GM18867 (cell line): Measurements from ENCODE around the gene IGBP1.
"Not testable (repeated sequence)": the region's sequence is repeated elsewhere in the genome, so short reads cannot be mapped to it uniquely, and the experiment has no call there.

Experiments
- ATAC-seq: cut with Tn5 transposase; IDR thresholded peaks from one replicate; pipeline ENCODE4 v1.9.1; 2021; ENCODE audit warnings: mild to moderate bottlenecking, moderate library complexity; ENCODE audit not compliant: unreplicated experiment

IGBP1 gene

DNA sequence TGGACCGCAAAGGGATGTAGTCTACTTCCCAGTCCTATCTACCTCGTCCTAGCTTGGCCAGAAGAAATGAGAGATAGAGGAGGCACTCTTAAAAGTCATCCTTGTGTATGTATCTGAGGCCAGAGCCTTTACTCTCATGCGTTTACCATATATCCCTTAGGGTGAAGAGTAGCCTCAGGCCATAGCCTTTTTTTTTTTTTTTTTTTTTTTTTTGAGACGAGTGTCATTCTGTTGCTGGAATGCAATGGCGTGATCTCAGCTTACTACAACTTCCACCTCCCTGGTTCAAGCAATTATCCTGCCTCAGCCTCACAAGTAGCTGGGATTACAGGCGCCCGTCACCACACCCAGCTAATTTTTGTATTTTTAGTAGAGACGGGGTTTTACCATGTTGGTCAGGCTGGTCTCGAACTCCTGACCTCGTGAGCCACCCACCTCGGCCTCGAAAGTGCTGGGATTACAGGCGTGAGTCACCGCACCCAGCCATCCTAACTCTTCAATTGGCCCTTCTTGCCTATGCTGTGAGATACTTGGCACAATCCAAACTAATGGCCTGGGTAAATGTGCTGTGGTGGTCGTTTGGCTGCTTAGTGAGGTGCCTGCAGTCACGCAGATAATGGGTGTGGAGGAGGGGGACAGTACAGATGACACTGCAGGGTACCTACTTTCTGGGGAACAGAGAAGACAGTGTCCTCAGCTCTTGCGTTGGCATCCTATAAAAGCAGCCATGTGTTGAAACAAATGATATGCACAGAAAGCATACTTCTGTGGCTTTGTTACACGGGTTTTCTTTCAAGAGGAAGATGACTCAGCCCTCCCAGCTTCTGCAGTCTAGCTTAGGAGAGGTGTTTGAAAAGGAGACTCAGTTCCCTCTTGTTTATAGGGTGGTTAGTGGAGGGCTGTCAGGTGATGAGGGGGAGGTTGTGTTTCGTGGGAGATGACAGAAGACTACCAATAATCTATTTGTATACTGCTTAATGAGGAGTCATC, 33.6 kb downstream of the IGBP1 start:
- ATAC-seq = no peak

DNA sequence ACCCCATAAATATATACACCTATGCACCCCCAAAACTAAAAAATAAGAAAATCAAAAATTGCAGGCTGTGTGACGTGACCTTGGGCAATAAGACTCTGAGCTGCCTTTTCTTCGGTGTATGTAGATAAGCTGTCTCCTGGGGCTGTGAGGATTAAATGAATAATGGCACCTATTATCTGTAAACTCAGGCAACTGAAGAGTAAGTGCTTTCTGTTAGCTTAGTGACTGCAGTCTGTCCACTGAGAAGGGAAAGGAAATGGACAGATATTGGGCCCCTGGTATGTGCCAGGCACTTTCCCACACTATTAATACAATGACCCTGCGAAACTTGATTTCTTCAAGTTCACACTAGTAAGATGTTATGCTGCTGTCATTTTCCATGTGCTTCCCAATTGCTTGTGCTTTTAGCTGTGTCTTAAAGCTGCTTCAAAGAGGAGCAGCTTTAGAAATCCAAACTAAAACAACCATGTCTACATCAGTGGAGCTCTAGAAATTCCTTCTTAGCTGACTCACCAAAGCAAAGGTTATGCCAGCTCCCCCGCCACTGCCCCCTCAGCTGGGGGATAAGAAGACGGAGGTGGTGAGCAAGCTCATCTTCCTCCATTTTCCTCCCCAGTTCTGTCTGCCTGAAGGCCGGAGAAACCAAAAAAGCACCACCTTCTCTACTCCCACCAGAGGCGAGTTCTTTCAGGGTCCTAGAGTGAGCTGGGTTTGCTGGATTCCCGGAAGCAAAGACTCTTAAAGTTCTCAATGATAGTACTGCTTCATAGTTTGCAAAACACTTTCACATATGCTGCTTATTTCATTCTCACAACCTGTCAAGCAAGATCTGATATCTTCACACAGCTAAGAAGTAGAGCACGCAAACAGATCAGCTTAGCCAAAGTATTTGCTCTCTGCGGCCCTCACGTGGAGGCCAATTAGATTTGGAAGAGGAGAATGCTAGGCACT, 35.3 kb downstream of the IGBP1 start:
- ATAC-seq = no peak

DNA sequence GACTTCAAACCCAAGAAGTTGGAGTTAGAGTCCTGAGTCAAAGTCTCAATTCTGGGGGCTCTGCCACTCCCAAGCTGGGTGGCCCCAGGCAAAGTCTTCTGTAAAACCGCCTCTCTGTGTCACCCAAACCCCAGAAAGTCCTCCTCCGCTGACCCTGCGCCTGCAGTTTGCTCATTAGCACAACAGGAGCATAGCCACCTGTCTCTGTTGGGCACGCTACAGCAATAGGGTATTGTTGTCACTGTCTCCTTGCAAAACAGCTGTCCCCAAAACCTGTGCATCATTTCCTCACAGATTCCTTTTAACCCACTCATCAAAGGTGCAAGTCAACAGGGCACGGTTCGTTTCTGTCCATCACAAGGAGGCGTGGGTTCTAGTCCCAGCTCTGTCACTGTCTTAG, 36.0 kb downstream of the IGBP1 start:
- ATAC-seq = no peak

DNA sequence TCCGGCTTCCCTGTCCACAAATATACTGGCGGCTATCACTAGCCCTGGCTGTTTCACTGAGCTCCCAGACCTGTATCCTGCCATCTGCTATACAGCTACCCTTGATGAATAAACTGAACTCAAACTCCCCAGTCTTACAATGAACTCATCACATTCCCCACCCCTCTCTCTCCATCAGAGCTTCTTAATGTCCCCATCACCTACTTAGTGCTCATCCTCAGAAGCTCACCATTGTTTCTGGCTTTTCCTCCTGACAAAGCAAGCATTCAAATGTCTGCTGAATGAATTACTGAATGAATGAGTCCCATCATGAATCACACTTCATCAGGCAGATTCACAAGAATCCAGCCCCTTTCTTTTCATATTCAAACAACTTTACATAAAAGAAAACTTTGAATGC, 38.4 kb downstream of the IGBP1 start:
- ATAC-seq = no peak

DNA sequence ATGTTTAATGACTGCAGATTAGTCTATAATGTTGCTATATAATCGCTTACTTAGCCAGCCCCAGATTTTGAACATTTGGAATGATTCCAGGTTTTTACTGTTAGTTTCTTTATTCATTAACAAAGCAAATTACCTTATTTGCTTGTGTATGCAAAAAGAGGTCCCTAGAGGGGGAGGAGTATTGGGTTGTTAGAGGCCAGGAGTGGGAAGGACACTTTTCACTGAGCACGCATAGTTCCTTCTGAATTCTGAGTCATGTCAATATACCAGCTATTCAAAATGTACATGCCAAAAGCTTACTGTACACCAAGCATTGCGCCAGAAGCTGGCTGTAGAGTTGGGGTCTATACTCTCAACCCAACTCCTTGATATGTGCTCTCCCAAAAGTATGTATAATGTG, 39.0 kb downstream of the IGBP1 start:
- no peak for ATAC-seq

DNA sequence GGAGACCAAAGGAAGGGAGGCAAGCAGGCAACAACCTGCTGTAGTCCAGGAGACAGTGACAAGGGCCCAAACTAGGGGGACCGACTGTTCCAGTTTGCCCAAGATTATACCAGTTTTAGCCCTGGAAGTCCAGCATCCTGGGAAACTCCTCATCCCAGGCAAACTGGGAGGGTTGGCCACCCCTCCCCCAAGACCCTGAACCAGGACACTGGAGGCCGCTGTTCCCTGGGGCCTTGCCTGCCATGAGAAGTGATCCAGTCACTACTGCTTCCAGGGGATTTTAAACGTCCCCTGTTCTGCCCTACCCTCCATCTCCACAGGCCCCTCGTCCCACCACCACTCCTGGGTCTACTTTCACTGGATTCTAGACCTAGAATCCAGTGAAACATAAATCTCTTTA, 39.7 kb downstream of the IGBP1 start:
- no peak for ATAC-seq

DNA sequence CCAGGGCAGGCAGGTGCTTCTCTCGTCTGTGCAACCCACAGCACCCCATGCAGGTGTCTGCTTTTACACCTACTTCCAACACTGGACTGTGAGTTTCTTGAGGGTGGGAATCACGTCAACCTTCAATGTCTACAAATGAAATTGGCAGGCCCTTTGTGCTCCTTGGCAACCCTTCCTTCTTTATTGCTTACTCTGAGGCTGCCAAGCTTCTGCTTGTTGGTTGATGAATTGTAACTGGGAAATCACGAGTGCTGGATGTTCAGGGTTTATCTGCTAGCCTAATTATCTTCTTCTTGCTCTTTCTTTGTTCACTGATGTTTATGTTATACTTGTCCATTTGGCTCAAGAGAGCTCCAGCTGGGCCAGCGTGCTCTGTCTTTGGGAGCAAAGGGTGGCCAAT, 41.5 kb downstream of the IGBP1 start:
- ATAC-seq = no peak

DNA sequence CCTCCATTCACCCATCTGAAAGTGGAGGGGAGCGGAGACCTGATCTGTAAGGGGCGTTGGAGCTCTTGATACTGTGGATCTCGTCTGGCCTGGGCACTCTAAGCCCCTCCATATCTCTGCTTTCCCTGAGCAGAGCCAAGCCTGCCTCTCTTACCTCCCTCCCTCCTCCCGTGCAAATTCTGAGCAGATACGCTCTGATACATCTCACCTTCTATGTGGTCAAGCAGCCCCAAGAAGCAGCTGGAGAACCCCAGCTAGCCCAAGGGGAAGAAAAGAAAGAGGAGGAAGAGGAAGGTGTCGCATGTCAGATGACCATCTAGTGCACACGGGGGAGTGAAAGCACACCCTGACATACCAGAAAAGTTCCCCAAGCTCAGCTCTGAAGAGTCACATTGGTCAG, 42.1 kb downstream of the IGBP1 start:
- no peak for ATAC-seq

DNA sequence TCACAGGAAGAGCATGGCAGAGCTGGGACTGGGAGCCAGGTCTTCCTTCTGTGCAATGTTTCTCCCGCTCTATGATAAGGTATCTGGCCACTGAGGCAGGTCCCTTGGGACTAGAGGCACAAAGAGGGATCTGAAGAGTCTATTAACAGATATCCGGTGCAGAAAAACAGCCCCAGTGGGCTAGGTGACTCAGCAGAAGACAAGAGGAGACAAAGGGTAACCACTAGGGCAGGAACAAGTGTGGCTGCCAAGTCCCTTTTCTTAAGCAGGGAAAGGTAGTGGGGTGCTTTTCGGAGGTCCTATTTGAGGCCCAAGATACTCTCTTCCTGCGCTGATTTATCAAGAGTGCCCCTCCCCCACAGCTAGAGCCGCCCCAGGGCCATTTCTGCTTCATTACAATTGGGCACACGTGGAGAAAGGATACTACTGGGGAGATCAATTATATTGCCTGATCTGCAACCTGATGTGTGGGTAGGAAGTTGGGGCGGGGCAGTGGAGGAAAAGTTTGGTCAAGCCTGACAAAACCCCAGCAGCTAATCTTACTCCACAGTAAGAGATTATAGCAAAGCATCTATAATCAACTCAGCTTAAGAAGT, 43.8 kb downstream of the IGBP1 start, which contains the start of gene DGAT2L6:
TSS of gene DGAT2L6 (plus strand) at position 546 of the 596 bp plus-strand sequence. CDS start 100 bp downstream, outside the sequence.
- ATAC-seq = no peak

DNA sequence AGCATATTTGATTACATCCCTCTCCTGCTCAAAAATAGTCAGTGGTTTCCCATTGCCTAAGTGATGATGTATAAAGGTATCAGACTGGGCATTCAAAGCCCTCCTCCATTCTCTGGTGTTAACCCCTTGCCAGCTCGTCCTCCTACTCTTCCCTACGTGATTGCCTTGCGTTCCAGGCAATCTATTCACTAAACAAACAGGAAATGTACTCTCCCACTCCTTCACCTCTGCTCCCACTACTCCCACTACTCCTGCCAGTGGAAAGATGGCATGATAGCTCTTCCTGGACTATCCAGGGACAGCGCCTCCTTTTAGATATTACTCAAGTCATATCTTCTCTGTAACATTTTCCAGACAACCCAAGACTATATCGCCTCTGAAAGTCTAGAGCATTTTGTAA, 49.8 kb downstream of the IGBP1 start:
- no peak for ATAC-seq

DNA sequence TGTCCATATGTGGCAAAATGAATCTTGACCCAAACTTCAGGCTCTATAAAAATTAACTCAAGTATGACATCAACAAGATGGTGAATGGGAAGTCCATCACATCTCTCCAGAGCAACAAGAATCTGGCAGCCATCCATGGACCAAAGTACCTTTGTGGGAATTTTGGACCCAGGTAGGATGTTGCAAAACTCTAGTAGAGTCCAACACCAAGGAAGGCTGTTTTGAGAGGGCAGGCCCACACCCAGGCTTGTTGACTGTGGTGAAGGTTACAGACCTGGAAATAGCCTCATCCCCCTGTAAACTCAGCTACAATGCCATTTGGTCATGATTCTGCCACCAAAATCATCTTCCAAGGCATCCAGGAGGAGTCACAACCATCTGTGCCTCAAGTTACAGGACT, 57.0 kb downstream of the IGBP1 start:
- no peak for ATAC-seq

DNA sequence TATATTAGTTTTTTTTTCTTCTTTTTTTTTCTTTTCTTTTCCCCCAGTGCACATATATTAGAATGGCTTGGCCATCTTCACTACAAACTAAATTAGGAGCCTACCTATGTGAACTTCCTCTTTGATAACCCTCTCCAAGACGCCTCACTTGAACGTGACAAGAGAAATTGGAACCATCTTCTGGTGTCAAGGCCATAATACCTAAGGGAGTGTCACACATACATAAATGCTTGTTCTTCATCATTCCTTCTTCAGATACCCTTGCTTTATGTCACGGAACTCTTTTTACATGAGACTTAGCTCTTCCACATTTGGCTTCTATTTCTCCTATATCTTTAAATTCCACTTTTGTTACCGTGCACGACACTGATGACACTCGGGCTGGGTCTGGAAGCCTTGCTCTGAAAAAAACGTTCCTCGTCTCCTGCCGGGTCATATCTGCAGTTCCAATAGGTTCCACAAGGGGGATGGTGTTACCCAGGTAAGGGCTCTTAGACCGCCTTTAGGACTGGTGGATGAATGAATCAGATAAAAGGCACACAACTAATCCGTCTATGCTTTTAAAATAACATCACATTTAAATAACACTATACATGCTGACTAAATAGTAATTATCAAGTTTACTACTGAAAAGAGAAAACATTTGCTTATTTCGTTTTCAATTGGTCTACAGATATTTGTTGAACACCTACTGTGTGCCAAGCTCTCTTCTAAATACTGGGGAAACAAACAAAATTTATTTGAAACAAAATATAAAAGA, 63.9 kb downstream of the IGBP1 start:
- ATAC-seq = peak; percentile 97

DNA sequence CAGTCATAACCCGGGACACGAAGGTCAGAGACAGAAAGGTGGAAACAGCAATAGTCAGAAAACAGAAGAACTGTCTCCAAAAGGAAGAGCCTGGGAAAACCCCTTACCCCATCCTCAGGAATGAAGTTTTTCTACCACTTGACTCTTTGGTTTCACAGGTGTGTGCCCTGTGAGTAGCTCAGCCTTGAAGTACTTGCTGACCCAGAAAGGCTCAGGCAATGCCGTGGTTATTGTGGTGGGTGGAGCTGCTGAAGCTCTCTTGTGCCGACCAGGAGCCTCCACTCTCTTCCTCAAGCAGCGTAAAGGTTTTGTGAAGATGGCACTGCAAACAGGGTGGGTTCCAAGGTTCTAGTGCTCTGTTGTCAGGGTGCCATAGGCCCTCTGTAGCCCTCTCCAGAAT, 68.5 kb downstream of the IGBP1 start:
- ATAC-seq = no peak

DNA sequence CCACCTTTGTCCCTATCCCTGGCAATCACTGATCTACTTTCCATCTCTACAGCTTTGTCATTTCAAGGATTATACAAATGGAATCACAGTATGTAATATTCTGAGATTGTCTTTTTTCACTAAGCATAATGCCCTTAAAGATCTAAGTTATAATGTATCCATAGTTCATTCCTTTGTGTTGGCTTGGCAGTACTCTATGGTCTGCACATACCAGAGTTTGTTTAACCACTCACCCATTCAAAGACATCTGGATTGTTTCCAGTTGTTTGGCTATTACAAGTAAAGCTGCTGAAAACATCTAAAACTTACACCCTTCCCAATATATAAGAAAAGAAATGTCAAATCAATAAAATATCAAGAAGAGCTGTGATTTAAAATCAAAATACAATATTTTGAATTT, 75.2 kb downstream of the IGBP1 start:
- no peak for ATAC-seq

DNA sequence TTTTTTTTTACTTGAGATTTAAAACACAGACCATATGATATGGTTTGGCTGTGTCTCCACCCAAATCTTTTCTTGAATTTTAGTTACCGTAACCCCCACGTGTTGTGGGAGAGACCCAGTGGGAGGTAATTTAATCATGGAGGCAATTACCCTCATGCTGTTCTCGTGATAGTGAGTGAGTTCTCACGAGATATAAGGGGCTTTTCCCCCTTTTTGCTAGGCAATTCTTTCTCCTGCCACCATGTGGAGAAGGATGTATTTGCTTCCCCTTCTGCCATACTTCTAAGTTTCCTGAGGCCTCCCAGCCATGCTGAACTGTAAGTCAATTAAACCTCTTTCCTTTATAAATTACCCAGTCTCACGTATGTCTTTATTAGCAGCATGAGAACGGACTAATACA, 76.3 kb downstream of the IGBP1 start:
- not testable (repeated sequence) for ATAC-seq
